Stimulated activated CD4-positive, alpha-beta T cell treated with anti-CD3 and anti-CD28 coated beads, Interleukin-15, amount 100 ng/mL, for 24 hours (primary cell): ENCODE measurements around the gene C1orf52.

Source experiments
- DNase-seq: peaks from one replicate; pipeline ENCODE4 v3.0.0-alpha.2; 2020

The C1orf52 gene

GRCh38 chr1:85228972-85229371 is 30.5 kb downstream of the C1orf52 start:
- no peak for DNase-seq

- DNase-seq: no peak
These were observed 33.7 kb downstream of the C1orf52 start for GRCh38 chr1:85225624-85226380.

GRCh38 chr1:85224734-85225623 is 34.5 kb downstream of the C1orf52 start:
- DNase-seq: no peak

- no peak for DNase-seq
These were observed 35.2 kb downstream of the C1orf52 start for GRCh38 chr1:85224295-85224694.

- no peak for DNase-seq
These were observed 36.1 kb downstream of the C1orf52 start for GRCh38 chr1:85223334-85223733.

- DNase-seq: no peak
These were observed 38.7 kb downstream of the C1orf52 start for GRCh38 chr1:85220756-85221201.

GRCh38 chr1:85219853-85220610 is 39.4 kb downstream of the C1orf52 start:
- DNase-seq: no peak

- no peak for DNase-seq
These were observed 42.8 kb downstream of the C1orf52 start for GRCh38 chr1:85216697-85217096.

- no peak for DNase-seq
These were observed 44.8 kb downstream of the C1orf52 start for GRCh38 chr1:85214654-85215053.

- DNase-seq: no peak
These were observed 51.0 kb downstream of the C1orf52 start for GRCh38 chr1:85208488-85208887.

- DNase-seq: no peak
These were observed 55.8 kb downstream of the C1orf52 start for GRCh38 chr1:85203573-85204171.

GRCh38 chr1:85202864-85203255 is 56.6 kb downstream of the C1orf52 start:
- no peak for DNase-seq

GRCh38 chr1:85202092-85202863 is 57.2 kb downstream of the C1orf52 start:
- DNase-seq: no peak

- DNase-seq: peak; percentile 77
These were observed 57.9 kb downstream of the C1orf52 start for GRCh38 chr1:85201340-85202091.

GRCh38 chr1:85200463-85201339 is 58.8 kb downstream of the C1orf52 start, which contains the start of gene SYDE2:
TSS of gene SYDE2 (minus strand) at chr1:85201016. CDS start at chr1:85200996, 20 bp downstream.
- peak; percentile 79 for DNase-seq
